Activated CD4-positive, CD25-positive, alpha-beta regulatory T cell treated with anti-CD3 and anti-CD28 coated beads, Interleukin-2, amount 50 U/mL, for 72 hours (primary cell): ENCODE data around the gene MIDN.
"Not testable (repeated sequence)": the region's sequence is repeated elsewhere in the genome, so short reads cannot be mapped to it uniquely, and the experiment has no call there.

Experiments
- DNase-seq: peaks from one replicate; pipeline ENCODE4 v3.0.0; 2021

Gene MIDN

GRCh38 chr19:1296575-1297271, 48.3 kb downstream of the MIDN start:
- DNase-seq: no peak

DNA sequence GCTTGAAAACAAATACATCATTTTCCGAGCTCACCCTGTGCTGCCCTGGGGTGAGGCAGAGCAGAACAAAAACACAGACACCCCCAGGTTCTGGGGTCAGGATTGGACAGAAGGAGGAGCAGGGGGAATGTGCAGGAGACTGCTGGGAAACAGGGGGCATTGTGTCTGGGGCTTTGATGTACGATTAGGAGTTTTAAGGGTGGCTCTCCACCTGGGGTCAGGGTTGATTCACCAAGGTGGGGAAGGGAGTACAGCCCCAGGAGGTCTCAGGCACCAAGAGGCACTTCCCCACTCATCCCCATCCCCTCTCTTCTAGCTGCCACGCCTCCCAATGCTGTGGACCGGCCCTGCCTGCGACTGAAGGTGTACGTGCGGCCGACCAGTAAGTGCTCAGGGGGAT, 49.9 kb downstream of the MIDN start:
- no peak for DNase-seq

- no peak for DNase-seq
Observed at GRCh38 chr19:1299801-1300200, 51.4 kb downstream of the MIDN start.

DNA sequence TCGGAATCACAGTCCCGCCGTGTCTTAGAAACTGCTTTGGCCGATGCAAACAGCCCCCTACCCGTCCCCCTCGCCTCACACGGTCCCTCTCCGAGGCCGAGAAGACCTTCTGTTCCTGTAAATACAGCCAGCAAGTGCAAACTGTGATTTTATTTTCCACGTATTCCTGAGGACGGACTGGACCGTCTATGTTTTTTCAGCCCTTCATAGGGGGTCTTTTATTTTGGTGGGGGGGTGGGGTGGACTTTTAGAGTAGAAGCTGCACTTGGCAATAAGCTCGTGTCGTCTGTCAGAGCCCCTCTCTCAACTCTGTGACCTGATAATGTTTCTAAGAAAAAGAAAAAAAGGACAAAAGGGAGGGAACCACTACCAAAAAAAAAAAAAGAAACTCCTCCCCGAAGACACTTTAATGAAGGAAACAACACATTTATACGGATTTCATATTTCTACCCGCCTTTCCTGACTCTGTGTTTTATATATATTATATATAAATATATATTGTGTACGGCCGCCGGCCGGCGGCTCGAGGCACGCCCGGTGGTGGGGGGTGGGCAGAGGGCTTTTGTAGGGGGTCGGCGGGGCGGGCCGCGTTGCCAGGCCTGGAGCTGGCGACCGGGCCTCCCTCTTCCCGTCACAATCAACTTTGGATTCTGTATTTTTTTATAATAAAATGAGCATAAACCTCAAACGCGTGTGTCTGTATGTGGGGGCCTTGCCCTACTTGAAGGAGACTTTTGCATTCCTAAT, 52.5 kb downstream of the MIDN start:
- no peak for DNase-seq

GRCh38 chr19:1302533-1303239, 54.3 kb downstream of the MIDN start:
- DNase-seq: no peak

- DNase-seq: no peak
Observed at GRCh38 chr19:1304197-1304924, 56.0 kb downstream of the MIDN start.

DNA sequence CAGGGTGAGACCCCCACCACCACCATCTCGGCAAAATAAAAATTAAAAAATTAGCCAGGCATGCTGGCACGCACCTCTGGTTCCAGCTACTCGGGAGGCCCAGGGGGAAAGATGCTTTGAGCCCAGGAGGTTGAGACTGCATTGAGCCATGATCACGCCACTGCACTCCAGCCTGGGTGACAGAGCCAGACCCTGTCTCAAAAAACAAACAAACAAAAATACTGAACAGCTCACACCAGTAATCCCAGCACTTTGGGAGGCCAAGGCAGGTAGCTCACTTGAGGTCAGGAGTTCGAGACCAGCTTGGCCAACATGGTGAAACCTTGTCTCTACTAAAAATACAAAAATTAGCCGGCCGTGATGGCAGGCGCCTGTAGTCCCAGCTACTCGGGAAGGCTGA, 57.0 kb downstream of the MIDN start:
- not testable (repeated sequence) for DNase-seq

DNA sequence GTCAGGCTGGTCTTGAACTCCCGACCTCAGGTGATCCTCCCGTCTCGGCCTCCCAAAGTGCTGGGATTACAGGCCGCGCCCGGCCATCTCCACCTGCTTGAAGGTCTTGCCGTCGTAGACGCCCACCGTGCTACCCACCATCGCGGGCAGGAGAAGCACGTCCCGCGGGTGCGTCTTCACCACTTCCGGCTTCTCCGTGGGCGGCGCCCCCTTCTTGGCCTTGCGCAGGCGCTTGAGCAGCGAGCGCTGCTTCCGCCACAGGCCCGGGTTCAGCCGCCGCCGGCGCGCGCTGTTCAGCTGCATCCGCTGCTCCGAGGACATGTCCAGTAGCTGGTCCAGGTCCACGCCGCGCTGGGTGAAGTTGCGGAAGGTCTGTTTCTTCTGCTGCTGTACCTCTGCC, 58.9 kb downstream of the MIDN start:
- no peak for DNase-seq

GRCh38 chr19:1307755-1308303, 59.4 kb downstream of the MIDN start:
- no peak for DNase-seq

GRCh38 chr19:1308718-1309117, 60.3 kb downstream of the MIDN start:
- no peak for DNase-seq
